Ascending aorta (tissue), 2 donors: ENCODE results near the gene ANKMY1. TPM values are rescaled to one million over a fixed set of nuclear protein-coding genes. Genes with fewer than 3 reads are reported as not detected.

ENCODE experiments used
- DNase-seq, 2 donors: peaks; one replicate each; pipeline ENCODE4 v3.0.0-alpha.2; 2019; ENCODE audit warnings: low spot score in 2 of 2
- H3K27ac ChIP-seq, 2 donors: fragments of 200-600 bp; sonication (generic); one replicate each; pipeline ENCODE4 v1.5.1; 2016 to 2017; ENCODE audit warnings: mild to moderate bottlenecking in 1 of 2
- H3K27me3 ChIP-seq: fragments of 200-600 bp; sonication (generic); one replicate; pipeline ENCODE4 v1.5.1; 2017
- H3K36me3 ChIP-seq, 2 donors: fragments of 200-600 bp; sonication (generic); one replicate each; pipeline ENCODE4 v1.5.1; 2016
- H3K4me1 ChIP-seq, 2 donors: fragments of 200-600 bp; sonication (generic); one replicate each; pipeline ENCODE4 v1.5.1; 2016 to 2017; ENCODE audit warnings: mild to moderate bottlenecking in 1 of 2
- H3K4me3 ChIP-seq, 2 donors: fragments of 200-600 bp; sonication (generic); one replicate each; pipeline ENCODE4 v1.5.1; 2016 to 2017; ENCODE audit warnings: mild to moderate bottlenecking in 1 of 2
- H3K9me3 ChIP-seq, 2 donors: fragments of 200-600 bp; sonication (generic); one replicate each; pipeline ENCODE4 v1.5.1; 2016
- intact Hi-C: fragments of 100-400 bp; cut with DNase I; formaldehyde crosslinking; loops from one replicate; pipeline ENCODE4 v1.15.1; 2023
- total RNA-seq: library from RNA; depleted of rRNA; stranded (reverse); fragments of >200 nt; gene quantifications from one replicate; pipeline ENCODE4 v1.1.0, GENCODE V29; 2016
- TF ChIP-seq, protein P1 (sequence below), 3 experiments: fragments of 200-600 bp in 2 of 3; fragments of 450-650 bp in 1 of 3; sonication (generic) in 2 of 3; IDR thresholded peaks; one replicate each; pipeline ENCODE4 v1.5.1; 2016 to 2019; ENCODE audit warnings: antibody characterized with exemption in 3 of 3, mild to moderate bottlenecking in 1 of 3, moderate library complexity in 1 of 3

The ANKMY1 gene
- total RNA-seq, 1 donor from 2014 or later = 14.4 TPM

DNA sequence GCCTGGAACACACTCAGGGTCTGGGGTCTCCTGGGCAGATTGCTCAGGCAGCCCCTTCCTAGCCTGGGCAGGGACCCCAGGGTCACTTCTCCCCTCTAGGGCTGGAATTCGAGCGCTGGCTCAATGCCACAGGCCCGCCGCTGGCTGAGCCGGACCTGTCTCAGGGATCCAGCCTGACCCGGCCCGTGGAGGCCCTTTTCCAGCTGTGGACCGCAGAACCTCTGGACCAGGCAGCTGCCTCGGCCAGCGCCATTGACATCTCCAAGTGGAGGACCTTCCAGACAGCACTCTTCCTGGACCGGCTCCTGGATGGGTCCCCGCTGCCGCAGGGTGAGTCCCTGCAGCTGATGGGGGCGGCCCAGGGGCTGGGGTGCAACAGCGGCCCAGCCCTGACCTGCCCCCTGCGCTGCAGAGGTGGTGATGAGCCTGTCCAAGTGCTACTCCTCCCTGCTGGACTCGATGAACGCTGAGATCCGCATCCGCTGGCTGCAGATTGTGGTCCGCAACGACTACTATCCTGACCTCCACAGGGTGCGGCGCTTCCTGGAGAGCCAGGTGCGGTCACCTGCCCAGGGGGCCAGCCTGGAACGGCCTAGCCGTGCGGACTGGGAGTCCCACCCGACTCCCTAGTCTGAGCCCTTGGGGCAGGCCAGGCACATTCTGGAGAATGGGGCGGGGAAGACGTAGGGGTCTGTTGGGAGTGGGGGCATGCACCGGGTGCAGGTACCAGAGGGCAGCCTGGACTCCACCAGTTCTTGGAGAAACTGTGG lies 18.8 kb upstream of the ANKMY1 start:
- no peaks in the 10 kb centered on the region for H3K9me3 ChIP-seq
- no peak overlapping the region for H3K4me3 ChIP-seq
- intact Hi-C loops = no loop called here
- peaks cover 37 to 57% of the 10 kb centered on the region in 2 donors for H3K36me3 ChIP-seq
- TF ChIP-seq, protein P1, sequence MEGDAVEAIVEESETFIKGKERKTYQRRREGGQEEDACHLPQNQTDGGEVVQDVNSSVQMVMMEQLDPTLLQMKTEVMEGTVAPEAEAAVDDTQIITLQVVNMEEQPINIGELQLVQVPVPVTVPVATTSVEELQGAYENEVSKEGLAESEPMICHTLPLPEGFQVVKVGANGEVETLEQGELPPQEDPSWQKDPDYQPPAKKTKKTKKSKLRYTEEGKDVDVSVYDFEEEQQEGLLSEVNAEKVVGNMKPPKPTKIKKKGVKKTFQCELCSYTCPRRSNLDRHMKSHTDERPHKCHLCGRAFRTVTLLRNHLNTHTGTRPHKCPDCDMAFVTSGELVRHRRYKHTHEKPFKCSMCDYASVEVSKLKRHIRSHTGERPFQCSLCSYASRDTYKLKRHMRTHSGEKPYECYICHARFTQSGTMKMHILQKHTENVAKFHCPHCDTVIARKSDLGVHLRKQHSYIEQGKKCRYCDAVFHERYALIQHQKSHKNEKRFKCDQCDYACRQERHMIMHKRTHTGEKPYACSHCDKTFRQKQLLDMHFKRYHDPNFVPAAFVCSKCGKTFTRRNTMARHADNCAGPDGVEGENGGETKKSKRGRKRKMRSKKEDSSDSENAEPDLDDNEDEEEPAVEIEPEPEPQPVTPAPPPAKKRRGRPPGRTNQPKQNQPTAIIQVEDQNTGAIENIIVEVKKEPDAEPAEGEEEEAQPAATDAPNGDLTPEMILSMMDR (IDR thresholded peaks at IDR 0.05) = no peak
- H3K27me3 ChIP-seq = no peaks in the 10 kb centered on the region
- no peaks in the 10 kb centered on the region for H3K4me1 ChIP-seq
- DNase-seq = no peak
- H3K27ac ChIP-seq = no peak overlapping the region

DNA sequence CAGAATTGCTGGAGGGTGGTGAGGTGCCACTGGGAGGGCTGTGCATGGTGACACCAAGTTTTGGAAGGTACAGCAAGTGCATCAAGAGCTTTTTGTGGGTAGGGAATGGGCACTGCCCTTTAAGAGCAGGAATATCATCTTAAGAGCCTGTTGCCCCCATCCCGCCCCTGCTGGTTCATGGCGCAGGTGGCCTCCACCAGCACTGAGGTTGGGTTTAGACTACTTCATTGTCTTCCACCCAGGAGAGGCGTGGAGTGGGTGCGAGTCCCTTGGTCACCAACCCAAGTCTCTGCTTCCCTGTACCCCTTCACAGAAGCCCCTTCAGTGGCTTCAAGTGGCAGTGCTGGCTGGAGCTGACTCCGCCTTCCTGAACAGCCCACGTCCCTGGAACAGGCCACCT lies 18.2 kb upstream of the ANKMY1 start:
- no peak for DNase-seq
- peaks cover 37 to 57% of the 10 kb centered on the region in 2 donors for H3K36me3 ChIP-seq
- TF ChIP-seq, protein P1 (IDR thresholded peaks at IDR 0.05) = no peak

DNA sequence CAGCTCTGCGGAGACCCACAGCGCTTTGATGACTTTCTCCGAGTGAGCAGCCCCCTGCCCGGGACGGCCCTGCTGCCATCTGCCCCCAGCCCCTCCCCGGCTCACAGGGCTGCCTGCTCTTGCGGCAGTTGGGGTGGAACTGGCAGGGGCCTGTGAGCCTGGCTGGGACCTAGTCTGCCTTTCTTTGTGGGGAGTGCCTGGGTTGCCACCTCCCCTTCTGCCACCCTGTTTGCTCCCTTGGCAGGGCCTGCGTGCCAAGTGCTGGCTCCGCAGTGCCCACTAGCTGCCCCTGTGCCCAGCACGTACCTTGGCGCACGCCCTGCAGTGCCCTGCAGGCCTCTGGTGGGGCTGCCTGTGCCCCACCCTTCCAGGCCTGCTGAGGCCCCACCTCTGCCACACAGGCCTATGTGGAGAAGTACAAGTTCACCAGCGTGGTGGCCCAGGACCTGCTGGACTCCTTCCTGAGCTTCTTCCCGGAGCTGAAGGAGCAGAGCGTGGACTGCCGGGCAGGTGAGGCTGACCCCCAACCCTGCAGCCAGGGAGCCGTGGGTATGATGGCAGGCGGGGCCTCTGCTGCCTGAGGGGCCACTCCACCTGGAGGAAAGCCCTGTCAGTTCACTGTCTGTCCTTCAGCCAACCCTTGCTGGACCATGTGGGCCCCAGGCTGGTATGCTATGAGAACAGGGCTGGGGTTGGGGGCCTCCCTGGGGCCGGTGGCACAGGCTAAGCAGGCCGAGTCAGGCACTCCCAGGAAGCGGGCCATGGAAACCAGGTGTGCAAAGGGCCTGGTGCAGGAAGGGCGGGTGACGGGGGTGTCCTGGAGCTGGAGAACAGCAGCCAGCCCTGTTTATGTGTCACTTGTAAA lies 17.5 kb upstream of the ANKMY1 start:
- H3K4me1 ChIP-seq = peaks cover 0 to 2% of the 10 kb centered on the region in 2 donors
- TF ChIP-seq, protein P1 (IDR thresholded peaks at IDR 0.05) = no peak
- H3K4me3 ChIP-seq = no peak overlapping the region
- H3K9me3 ChIP-seq = no peaks in the 10 kb centered on the region
- no peaks in the 10 kb centered on the region for H3K27me3 ChIP-seq
- intact Hi-C loops = no loop called here
- H3K27ac ChIP-seq = no peak overlapping the region
- no peak for DNase-seq
- peaks cover 37 to 57% of the 10 kb centered on the region in 2 donors for H3K36me3 ChIP-seq

More for the DNA sequence above, 18.2 kb upstream of the ANKMY1 start:
- Histone ChIP-seq H3K27me3 (no peaks in the 10 kb centered on the region), H3K4me1 (no peaks in the 10 kb centered on the region), H3K4me3 (no peak overlapping the region), H3K9me3 (no peaks in the 10 kb centered on the region), H3K27ac (no peak overlapping the region)
- intact Hi-C loops = no loop called here

DNA sequence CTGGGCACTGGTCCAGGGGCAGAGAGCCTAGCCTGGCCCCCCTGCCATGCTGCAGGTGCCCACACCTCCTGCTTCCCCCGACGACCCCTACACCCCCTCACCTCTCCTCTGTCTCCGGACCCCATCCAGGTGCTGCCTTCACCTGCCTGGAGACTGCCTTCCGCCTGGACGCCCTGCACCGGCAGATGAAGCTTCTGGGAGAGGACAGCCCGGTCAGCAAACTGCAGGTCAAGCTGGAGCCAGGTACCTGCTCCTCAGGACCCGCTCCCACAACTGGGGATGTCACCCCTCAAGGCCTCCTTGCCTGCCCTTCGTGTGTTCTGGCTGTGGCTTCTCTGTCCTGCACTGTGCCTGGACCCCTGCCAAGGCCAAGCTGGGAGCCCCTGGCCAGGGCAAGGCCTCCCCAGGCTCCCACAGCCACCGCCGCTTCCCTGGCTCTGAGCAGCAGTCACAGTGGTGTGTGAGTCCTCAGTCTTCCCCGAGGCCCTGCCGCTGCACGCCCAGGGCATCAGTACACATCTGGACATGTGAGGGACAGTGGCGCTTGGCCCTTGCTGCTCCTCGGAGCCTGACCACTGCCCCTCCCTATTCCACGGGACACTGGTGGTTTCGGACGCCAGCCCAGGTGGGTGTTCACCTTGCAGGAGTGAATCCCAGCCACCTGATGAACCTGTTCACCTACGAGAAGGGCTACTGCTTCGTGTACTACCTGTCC lies 16.8 kb upstream of the ANKMY1 start:
- no peak for DNase-seq
- H3K27ac ChIP-seq = no peak overlapping the region
- H3K36me3 ChIP-seq = peaks cover 37 to 57% of the 10 kb centered on the region in 2 donors
- H3K4me3 ChIP-seq = no peak overlapping the region
- no peaks in the 10 kb centered on the region for H3K9me3 ChIP-seq
- peaks cover 0 to 10% of the 10 kb centered on the region in 2 donors for H3K4me1 ChIP-seq
- intact Hi-C loops = no loop called here
- TF ChIP-seq, protein P1 (IDR thresholded peaks at IDR 0.05) = no peak
- no peaks in the 10 kb centered on the region for H3K27me3 ChIP-seq

DNA sequence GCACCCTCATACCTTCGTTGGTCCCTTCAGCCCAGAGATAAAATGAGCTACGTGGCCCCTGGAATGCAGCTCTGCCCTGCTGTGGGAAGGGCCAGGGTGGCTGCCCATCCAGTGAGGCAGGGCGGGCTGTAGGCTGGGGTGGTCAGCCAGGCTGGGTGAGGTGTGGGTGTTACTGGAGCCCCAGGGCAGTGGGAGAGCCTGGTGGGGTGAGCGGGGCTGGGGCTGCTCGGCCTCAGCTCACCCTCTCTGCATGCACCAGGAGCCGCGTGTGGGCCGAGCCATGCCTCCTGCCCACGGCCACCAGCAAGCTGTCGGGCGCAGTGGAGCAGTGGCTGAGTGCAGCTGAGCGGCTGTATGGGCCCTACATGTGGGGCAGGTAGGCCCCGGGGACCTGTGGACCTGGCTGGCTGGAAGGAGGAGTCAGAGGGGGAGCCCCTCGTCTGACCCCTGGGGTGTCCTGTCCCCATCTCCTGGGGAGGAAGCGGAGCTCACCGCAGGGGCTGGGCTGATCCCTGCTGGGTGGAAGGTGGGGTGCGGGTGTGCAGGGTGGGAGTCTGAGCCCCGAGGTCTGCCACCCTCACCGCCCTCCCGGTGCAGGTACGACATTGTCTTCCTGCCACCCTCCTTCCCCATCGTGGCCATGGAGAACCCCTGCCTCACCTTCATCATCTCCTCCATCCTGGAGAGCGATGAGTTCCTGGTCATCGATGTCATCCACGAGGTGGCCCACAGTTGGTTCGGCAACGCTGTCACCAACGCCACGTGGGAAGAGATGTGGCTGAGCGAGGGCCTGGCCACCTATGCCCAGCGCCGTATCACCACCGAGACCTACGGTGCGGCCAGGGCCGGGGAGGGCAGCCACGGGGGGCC lies 16.0 kb upstream of the ANKMY1 start:
- H3K36me3 ChIP-seq = peaks cover 37 to 57% of the 10 kb centered on the region in 2 donors
- no peak for DNase-seq
- peaks cover 3 to 16% of the 10 kb centered on the region in 2 donors for H3K4me1 ChIP-seq
- no peaks in the 10 kb centered on the region for H3K27me3 ChIP-seq
- H3K9me3 ChIP-seq = no peaks in the 10 kb centered on the region
- H3K4me3 ChIP-seq = no peak overlapping the region
- intact Hi-C loops = no loop called here
- TF ChIP-seq, protein P1 (IDR thresholded peaks at IDR 0.05) = no peak
- H3K27ac ChIP-seq = no peak overlapping the region
